ENCODE measurements around the gene NUDT4B.
"Not testable (repeated sequence)": the region's sequence is repeated elsewhere in the genome, so short reads cannot be mapped to it uniquely, and the experiment has no call there.

DNA sequence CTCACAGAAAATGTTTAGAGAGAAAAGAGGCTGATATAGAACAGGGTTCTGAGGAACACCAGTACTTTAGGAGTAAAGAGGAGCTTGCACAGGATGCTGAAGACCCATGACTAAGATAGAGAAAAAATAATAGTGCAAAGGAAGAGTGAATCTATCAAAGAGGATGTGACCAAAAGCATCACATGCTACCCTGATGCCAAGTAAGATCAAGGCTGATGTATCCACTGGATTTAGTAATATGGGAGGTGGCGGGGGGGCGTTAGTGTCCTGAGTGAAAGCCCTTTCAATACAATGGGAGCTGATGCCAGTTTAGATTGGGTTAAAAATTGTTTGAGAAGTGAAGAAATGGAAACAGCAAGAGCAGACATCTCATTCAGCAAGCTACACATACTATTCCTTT lies 11.2 kb downstream of the NUDT4B start:
- TF ChIP-seq CTCF (conservative IDR thresholded peaks at IDR 0.05); EZH2 (IDR thresholded peaks at IDR 0.05; ENCODE audit: low read depth): not testable (repeated sequence)

Data from PC-9 (cell line).